Fibroblast of villous mesenchyme (primary cell): ENCODE results near the gene SNPH. TPM values are rescaled to one million over a fixed set of nuclear protein-coding genes. Genes with fewer than 3 reads are reported as not detected.

Experiments
- DNase-seq: peaks from one replicate; pipeline ENCODE4 v3.0.0-alpha.2; 2010; ENCODE audit warnings: low read depth
- H3K4me3 ChIP-seq: 2 replicates; pipeline ENCODE4 v1.5.1; 2011; ENCODE audit warnings: low read depth, mild to moderate bottlenecking, low read length
- total RNA-seq: library from RNA; depleted of rRNA; stranded (reverse); fragments of >200 nt; gene quantifications from 2 replicates; pipeline ENCODE4 v1.2.3, GENCODE V29; 2012
- TF ChIP-seq, protein P1 (sequence below): IDR thresholded peaks from 2 replicates; pipeline ENCODE4 v1.5.1; 2012; ENCODE audit warnings: low read depth, mild to moderate bottlenecking, low read length; ENCODE audit not compliant: insufficient read depth

The SNPH gene
- total RNA-seq, 1 donor, result 10.8 TPM

DNA sequence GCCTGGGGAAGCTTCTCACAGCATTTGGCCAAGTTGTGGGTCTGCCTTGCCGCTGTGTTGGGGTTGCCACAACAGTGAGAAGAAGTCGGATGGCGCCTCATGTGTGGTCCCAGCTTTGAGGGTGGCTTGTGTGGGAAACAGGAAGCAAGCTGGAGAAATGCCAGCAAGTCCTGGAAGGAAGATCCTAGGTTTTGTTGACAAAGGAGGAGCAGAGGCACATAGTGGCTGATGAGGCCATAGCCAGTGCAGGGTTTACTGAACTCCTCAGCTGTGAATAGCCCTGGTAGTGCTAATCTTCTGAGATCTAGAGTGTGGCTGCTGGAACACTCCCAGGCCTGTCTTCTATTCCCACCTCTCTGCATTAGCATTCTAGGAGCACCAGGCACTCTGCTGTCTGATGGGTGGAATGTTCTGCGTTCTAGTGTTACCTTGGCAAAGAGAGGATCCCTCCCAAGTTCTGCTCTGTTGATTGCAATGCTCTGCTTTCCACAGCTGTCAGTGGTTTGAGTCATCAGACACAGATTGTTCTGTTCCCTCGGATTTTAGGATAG is 25.2 kb downstream of the SNPH start:
- DNase-seq, result peak; percentile 57
- no peak overlapping the region for H3K4me3 ChIP-seq
- TF ChIP-seq, protein P1, sequence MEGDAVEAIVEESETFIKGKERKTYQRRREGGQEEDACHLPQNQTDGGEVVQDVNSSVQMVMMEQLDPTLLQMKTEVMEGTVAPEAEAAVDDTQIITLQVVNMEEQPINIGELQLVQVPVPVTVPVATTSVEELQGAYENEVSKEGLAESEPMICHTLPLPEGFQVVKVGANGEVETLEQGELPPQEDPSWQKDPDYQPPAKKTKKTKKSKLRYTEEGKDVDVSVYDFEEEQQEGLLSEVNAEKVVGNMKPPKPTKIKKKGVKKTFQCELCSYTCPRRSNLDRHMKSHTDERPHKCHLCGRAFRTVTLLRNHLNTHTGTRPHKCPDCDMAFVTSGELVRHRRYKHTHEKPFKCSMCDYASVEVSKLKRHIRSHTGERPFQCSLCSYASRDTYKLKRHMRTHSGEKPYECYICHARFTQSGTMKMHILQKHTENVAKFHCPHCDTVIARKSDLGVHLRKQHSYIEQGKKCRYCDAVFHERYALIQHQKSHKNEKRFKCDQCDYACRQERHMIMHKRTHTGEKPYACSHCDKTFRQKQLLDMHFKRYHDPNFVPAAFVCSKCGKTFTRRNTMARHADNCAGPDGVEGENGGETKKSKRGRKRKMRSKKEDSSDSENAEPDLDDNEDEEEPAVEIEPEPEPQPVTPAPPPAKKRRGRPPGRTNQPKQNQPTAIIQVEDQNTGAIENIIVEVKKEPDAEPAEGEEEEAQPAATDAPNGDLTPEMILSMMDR, result no peak

DNA sequence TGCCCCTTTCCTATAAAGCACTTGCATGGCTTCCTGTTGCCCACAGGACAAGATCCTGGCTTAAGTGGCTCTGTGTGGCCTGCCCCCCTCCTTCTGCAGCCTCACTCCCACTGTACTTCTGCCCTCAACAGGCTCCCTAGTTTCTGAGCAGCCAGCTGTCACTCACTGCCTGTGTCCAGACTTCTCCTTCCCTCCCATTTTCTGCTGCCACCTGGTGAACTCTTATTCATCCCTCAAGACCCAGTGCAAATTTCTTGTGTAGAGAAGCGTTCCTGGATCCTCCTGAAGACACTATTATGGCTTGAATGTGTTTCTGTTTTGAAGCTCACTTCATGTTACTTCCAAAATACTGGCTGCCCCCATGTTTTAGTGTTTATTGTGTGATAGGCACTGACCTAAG is 26.5 kb downstream of the SNPH start:
- TF ChIP-seq, protein P1, result no peak
- no peak overlapping the region for H3K4me3 ChIP-seq
- no peak for DNase-seq

DNA sequence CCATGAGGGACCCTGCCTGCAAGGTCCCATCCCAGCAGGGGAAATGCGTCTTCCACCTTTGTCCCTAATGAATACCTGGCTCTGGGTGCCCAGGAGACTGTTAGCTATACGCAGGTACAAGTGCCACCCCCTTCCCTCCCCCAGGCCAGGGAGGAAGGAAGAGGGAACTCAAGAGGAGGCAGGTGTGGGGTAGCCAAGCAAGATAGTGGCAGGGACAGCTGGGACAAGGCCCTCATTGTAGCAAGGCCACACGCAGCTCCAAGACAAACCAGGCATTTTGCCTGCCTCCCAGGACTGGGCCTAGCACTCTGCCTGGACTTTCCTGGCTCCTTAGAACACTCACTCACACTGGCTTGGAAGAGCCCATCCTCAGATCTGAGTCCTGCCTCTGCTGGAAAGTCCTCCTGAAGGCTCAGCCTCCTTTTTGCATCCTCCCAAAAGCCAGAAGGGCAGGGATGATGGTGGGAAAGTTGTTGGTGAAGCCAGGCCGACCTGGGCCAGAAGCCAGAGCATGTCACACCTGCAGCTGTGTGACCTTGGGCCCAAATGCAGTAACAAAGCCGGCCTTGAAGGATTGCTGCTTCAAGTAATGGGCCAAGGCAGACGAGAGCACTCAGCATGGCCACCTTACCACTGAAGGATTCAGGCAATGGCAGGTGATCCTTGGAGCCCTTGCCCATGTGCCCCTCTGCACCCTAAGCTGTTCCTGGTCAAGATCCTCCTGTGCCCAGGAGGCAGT is 27.7 kb downstream of the SNPH start:
- no peak overlapping the region for H3K4me3 ChIP-seq
- no peak for DNase-seq
- TF ChIP-seq, protein P1, result no peak

DNA sequence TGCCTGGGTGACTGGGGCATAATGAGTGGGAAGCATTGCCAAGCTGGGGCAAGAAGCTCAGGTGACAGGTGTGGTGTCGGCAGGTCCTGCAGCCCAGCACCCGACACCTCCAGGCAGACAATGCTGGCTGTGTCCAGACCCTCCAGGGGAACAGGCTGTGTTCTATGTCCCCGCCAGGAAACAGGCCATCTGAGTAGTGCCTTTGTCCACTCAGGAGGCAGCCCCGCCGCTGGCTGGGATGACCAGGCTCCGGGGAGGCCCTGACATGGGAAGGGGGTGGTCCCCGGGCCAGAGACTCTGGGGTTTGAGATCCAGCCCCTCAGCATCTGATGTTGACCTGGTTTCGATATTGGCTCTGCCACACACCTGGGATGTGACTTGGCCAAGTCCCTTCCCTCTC is 28.4 kb downstream of the SNPH start:
- no peak overlapping the region for H3K4me3 ChIP-seq
- DNase-seq, result no peak
- TF ChIP-seq, protein P1, result no peak

DNA sequence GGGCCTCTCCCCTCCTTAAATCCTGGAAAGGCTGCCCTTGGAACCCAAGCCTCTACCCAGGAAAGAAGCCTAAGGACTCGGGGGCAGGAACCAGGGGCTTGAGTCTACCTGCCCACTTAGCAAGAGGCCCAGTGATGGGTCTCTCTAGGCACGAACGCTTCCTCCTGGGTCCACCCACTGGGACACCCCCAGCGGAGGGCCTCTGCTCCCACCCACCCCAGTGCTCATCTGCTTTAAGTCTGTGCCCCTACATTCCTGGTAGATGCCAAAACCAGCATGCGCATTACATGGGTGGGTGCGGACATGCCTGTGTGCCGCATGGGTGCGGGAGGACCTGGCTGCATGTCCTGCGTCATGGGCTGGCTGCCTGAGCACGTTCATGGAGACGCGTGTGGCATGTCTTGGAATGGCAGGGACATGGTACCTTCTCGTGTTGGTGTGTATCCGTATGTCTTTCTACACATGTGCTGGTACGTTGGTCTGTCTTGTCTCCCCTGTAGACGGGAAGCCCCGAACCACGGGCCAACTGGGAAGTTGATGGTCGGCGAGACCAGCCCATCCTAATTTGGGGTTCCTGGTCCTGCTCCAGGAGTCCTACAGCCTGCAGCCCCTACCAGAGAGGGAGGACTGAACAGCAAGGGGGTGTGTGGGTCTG is 29.3 kb downstream of the SNPH start:
- no peak for DNase-seq
- no peak overlapping the region for H3K4me3 ChIP-seq
- TF ChIP-seq, protein P1, result no peak

DNA sequence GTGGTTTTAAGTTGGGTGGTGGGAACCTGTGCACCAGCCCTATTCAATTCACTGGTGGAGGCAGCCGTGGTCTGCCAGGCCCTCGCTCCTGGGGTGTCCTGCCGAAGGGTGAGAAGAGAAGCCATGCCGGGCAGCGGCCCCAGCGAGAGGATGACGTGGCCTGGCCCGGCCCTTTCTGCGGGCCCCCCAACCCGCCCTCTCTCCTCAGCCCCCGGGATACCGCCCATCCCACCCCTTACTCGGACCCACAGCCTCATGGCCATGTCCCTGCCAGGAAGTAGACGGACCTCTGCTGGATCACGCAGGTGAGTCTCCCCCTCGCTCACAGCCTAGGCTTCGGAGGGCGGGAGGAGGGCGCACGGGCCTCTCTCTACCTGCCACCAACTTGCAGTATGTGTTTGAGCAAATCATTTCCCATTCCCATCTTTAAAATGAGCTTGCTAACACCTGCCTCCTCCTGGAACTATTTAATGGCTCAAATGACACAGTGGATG is 30.1 kb downstream of the SNPH start:
- DNase-seq, result no peak
- TF ChIP-seq, protein P1, result no peak
- H3K4me3 ChIP-seq, result no peak overlapping the region
